EH (cell line): ENCODE data around the gene GRAP2.
A peak's percentile ranks its signal among the peaks of the same experiment; 100 is the strongest.
"Not testable (repeated sequence)": the region's sequence is repeated elsewhere in the genome, so short reads cannot be mapped to it uniquely, and the experiment has no call there.

Experiments used
- DNase-seq: peaks from one replicate; pipeline ENCODE4 v3.0.0-alpha.2; 2015; ENCODE audit warnings: low read depth

Gene GRAP2

GRCh38 chr22:39897841-39898240 lies 3.0 kb upstream of the GRAP2 start:
- no peak for DNase-seq

- DNase-seq: no peak
Measured at GRCh38 chr22:39898997-39899396, 1.9 kb upstream of the GRAP2 start.

- DNase-seq: no peak
Measured at GRCh38 chr22:39901565-39902146, 772 bp downstream of the GRAP2 start.

- not testable (repeated sequence) for DNase-seq
Measured at GRCh38 chr22:39904024-39904423, 3.1 kb downstream of the GRAP2 start.

GRCh38 chr22:39904862-39905261 lies 4.0 kb downstream of the GRAP2 start:
- no peak for DNase-seq

GRCh38 chr22:39905687-39906086 lies 4.8 kb downstream of the GRAP2 start:
- no peak for DNase-seq

GRCh38 chr22:39906207-39906606 lies 5.3 kb downstream of the GRAP2 start:
- DNase-seq: no peak

GRCh38 chr22:39907047-39907446 lies 6.2 kb downstream of the GRAP2 start:
- no peak for DNase-seq

- DNase-seq: no peak
Measured at GRCh38 chr22:39907605-39908097, 6.8 kb downstream of the GRAP2 start.

- no peak for DNase-seq
Measured at GRCh38 chr22:39908136-39908535, 7.3 kb downstream of the GRAP2 start.

GRCh38 chr22:39908737-39909136 lies 7.9 kb downstream of the GRAP2 start:
- DNase-seq: peak; percentile 3

GRCh38 chr22:39910876-39911613 lies 10.2 kb downstream of the GRAP2 start:
- no peak for DNase-seq

- DNase-seq: no peak
Measured at GRCh38 chr22:39913321-39913720, 12.4 kb downstream of the GRAP2 start.

- no peak for DNase-seq
Measured at GRCh38 chr22:39913886-39914285, 13.0 kb downstream of the GRAP2 start.

GRCh38 chr22:39914584-39914983 lies 13.7 kb downstream of the GRAP2 start:
- no peak for DNase-seq

GRCh38 chr22:39915295-39915726 lies 14.4 kb downstream of the GRAP2 start:
- no peak for DNase-seq

- no peak for DNase-seq
Measured at GRCh38 chr22:39916496-39916895, 15.6 kb downstream of the GRAP2 start.

GRCh38 chr22:39917197-39917643 lies 16.3 kb downstream of the GRAP2 start:
- no peak for DNase-seq

- DNase-seq: no peak
Measured at GRCh38 chr22:39917776-39918495, 17.1 kb downstream of the GRAP2 start.

GRCh38 chr22:39920134-39920743 lies 19.4 kb downstream of the GRAP2 start:
- no peak for DNase-seq

GRCh38 chr22:39923696-39924095 lies 22.8 kb downstream of the GRAP2 start:
- no peak for DNase-seq

- no peak for DNase-seq
Measured at GRCh38 chr22:39924286-39924685, 23.4 kb downstream of the GRAP2 start.
